ENCODE measurements around the gene MYO3A.

MYO3A gene

DNA sequence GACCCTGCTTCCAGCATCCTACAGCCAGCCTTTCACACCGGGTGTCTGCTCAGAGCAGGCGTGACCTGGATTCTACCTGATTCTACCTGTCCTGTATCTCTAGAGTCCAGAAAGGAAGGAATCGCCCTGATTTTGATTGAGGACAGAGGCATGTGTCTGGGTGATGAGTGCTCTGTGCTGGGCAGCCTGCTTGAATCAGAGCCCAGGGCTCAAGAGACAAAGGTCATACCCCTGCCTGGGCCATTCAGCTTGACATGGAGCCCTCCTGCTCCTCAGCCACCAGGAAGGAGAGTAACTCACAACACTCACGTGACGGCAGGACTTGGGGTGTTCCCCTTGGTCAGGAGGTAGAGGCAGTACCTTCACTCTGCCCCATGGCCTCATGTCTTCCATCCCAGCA is 293.8 kb downstream of the MYO3A start:
- no peak overlapping the region for H3K4me3 ChIP-seq (ENCODE audit: insufficient read depth, low read length, poor library complexity, severe bottlenecking)
- H3K4me2 ChIP-seq (ENCODE audit: low read depth, low read length, poor library complexity, severe bottlenecking): no peak overlapping the region
- no peaks in the 10 kb centered on the region for H3K9me2 ChIP-seq (replicated peaks; ENCODE audit: insufficient read depth, low read length)
- no peaks in the 10 kb centered on the region for H3F3A ChIP-seq (ENCODE audit: insufficient read depth)
- H3K27me3 ChIP-seq (ENCODE audit: low read length): 0 out of 2 replicates have a peak, but pooled peaks cover 4% of the 10 kb centered on the region
- no peak overlapping the region for H2AFZ ChIP-seq (ENCODE audit: low read depth, low read length, severe bottlenecking)
- no peaks in the 10 kb centered on the region for H4K20me1 ChIP-seq (ENCODE audit: low read depth, low read length)
- H3K9me3 ChIP-seq (ENCODE audit: insufficient read depth, low read length): no peaks in the 10 kb centered on the region
- no peaks in the 10 kb centered on the region for H3K36me3 ChIP-seq (ENCODE audit: low read length)
- H3K27ac ChIP-seq (ENCODE audit: low read depth, low read length): no peak overlapping the region
- H3K79me2 ChIP-seq (ENCODE audit: insufficient read depth, low read length): no peaks in the 10 kb centered on the region
- no peak for TF ChIP-seq EZH2phosphoT487 (conservative IDR thresholded peaks at IDR 0.05; ENCODE audit: low read length)
- TF ChIP-seq, protein P1, sequence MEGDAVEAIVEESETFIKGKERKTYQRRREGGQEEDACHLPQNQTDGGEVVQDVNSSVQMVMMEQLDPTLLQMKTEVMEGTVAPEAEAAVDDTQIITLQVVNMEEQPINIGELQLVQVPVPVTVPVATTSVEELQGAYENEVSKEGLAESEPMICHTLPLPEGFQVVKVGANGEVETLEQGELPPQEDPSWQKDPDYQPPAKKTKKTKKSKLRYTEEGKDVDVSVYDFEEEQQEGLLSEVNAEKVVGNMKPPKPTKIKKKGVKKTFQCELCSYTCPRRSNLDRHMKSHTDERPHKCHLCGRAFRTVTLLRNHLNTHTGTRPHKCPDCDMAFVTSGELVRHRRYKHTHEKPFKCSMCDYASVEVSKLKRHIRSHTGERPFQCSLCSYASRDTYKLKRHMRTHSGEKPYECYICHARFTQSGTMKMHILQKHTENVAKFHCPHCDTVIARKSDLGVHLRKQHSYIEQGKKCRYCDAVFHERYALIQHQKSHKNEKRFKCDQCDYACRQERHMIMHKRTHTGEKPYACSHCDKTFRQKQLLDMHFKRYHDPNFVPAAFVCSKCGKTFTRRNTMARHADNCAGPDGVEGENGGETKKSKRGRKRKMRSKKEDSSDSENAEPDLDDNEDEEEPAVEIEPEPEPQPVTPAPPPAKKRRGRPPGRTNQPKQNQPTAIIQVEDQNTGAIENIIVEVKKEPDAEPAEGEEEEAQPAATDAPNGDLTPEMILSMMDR (IDR thresholded peaks at IDR 0.05; ENCODE audit: insufficient read depth, low read length, poor library complexity, severe bottlenecking): no peak
- no peak overlapping the region for H3K9ac ChIP-seq (ENCODE audit: low read length)

- no peaks in the 10 kb centered on the region for H3K27me3 ChIP-seq (ENCODE audit: low read length)
- H3K36me3 ChIP-seq (ENCODE audit: low read length): no peaks in the 10 kb centered on the region
- no peak overlapping the region for H2AFZ ChIP-seq (ENCODE audit: low read depth, low read length, severe bottlenecking)
- no peaks in the 10 kb centered on the region for H3F3A ChIP-seq (ENCODE audit: insufficient read depth)
- no peaks in the 10 kb centered on the region for H3K9me3 ChIP-seq (ENCODE audit: insufficient read depth, low read length)
- H3K27ac ChIP-seq (ENCODE audit: low read depth, low read length): no peak overlapping the region
- no peaks in the 10 kb centered on the region for H4K20me1 ChIP-seq (ENCODE audit: low read depth, low read length)
- no peak overlapping the region for H3K4me3 ChIP-seq (ENCODE audit: insufficient read depth, low read length, poor library complexity, severe bottlenecking)
- H3K4me2 ChIP-seq (ENCODE audit: low read depth, low read length, poor library complexity, severe bottlenecking): no peak overlapping the region
- no peaks in the 10 kb centered on the region for H3K9me2 ChIP-seq (replicated peaks; ENCODE audit: insufficient read depth, low read length)
- no peaks in the 10 kb centered on the region for H3K79me2 ChIP-seq (ENCODE audit: insufficient read depth, low read length)
- TF ChIP-seq, protein P1 (IDR thresholded peaks at IDR 0.05; ENCODE audit: insufficient read depth, low read length, poor library complexity, severe bottlenecking): no peak
- TF ChIP-seq EZH2phosphoT487 (conservative IDR thresholded peaks at IDR 0.05; ENCODE audit: low read length): no peak
- H3K9ac ChIP-seq (ENCODE audit: low read length): no peak overlapping the region
These were observed 298.1 kb downstream of the MYO3A start for GRCh38 chr10:26232174-26232573.

DNA sequence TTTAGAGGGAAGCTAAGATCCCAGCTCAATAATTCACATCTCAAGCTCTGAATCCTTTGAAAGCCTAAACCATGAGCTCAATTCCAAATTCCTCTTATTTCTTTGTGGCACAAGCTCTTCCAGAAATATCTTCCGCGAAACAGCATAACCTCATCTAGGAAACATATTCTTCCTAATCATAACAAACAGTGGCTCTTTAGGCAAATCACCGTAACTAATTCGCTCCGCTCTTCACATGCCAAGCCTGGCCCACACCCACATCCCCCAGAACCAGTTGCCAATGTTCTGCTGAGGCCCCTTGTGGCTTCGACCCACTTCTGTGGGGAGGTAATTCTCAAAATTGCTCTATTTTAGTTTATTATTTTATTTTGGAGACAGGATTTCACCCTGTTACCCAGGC is 301.7 kb downstream of the MYO3A start:
- Histone ChIP-seq H3K36me3 (ENCODE audit: low read length) (no peaks in the 10 kb centered on the region), H3K9ac (ENCODE audit: low read length) (no peak overlapping the region), H3K27ac (ENCODE audit: low read depth, low read length) (no peak overlapping the region), H3K4me3 (ENCODE audit: insufficient read depth, low read length, poor library complexity, severe bottlenecking) (no peak overlapping the region), H3F3A (ENCODE audit: insufficient read depth) (no peaks in the 10 kb centered on the region), H3K27me3 (ENCODE audit: low read length) (no peaks in the 10 kb centered on the region), H2AFZ (ENCODE audit: low read depth, low read length, severe bottlenecking) (no peak overlapping the region), H4K20me1 (ENCODE audit: low read depth, low read length) (no peaks in the 10 kb centered on the region), H3K9me3 (ENCODE audit: insufficient read depth, low read length) (no peaks in the 10 kb centered on the region), H3K9me2 (replicated peaks; ENCODE audit: insufficient read depth, low read length) (no peaks in the 10 kb centered on the region), H3K79me2 (ENCODE audit: insufficient read depth, low read length) (no peaks in the 10 kb centered on the region), H3K4me2 (ENCODE audit: low read depth, low read length, poor library complexity, severe bottlenecking) (no peak overlapping the region)
- TF ChIP-seq, protein P1 (IDR thresholded peaks at IDR 0.05; ENCODE audit: insufficient read depth, low read length, poor library complexity, severe bottlenecking): no peak
- TF ChIP-seq EZH2phosphoT487 (conservative IDR thresholded peaks at IDR 0.05; ENCODE audit: low read length): no peak

All from SU-DHL-6 (cell line).